ENCODE results near the gene PTPRD.
"Not testable (repeated sequence)": the region's sequence is repeated elsewhere in the genome, so short reads cannot be mapped to it uniquely, and the experiment has no call there.

PTPRD gene

DNA sequence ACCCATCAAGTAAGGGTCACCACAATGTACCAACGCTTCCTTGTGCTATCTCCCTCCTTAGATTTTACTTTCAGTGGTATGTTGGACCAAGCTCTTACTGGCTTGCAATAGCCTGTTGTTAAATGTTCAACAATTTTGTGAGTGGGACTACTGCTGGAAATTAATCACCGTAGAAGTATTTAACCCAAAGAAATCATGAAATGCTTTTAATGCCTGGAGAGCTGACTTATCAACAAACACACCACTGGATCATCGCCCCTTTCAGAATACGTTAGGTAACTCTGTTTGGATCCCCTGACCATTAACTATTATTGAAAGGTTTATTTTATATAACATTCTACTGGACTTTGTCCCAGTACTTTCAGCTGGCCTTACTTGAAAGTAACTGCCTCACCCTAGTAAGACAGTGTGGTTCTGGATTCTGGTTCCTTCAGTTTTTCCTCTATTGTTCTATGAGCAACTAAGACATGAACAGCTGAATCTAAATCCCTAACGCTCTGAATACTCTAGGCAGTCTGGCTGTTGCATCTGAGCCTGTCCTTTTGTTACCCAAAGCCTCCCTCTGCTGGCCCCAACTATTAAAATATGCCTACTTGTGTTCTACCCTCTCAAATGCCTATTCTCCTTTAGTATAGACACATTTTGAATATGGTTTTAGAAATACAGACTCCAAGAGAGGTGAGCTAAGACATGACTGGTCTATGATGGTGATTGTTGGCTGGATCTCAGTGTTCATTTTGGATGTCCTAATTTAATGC, 1609.8 kb downstream of the PTPRD start:
- DNase-seq (ENCODE audit: low read depth), result peak; percentile 8

DNA sequence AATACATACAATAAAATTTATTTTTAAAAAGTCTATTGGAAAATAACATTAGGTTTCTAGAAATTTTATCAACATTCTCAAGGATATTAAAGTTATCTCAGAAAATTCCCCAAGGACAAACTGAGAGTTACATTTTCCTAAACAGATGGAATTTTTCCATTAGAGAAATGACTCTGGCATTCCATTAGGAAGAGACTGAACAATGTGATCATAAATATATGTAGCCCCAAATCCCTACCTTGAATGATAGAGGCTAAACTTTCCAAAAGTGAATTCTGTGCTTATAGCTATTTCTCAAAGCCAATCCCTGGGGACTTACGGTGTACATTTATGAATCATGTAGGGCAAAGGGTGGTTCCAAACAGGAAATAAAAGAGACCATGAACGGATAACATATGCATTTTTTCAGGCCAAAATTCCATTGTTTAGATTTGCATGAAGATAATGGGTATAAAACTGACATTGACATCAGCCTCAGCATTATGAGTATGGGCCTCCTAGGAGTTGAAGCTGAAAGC, 1632.2 kb downstream of the PTPRD start:
- no peak for DNase-seq (ENCODE audit: low read depth)

GRCh38 chr9:8978334-8978733, 1634.5 kb downstream of the PTPRD start:
- DNase-seq (ENCODE audit: low read depth), result no peak

GRCh38 chr9:8968350-8968749, 1644.5 kb downstream of the PTPRD start:
- not testable (repeated sequence) for DNase-seq (ENCODE audit: low read depth)

DNA sequence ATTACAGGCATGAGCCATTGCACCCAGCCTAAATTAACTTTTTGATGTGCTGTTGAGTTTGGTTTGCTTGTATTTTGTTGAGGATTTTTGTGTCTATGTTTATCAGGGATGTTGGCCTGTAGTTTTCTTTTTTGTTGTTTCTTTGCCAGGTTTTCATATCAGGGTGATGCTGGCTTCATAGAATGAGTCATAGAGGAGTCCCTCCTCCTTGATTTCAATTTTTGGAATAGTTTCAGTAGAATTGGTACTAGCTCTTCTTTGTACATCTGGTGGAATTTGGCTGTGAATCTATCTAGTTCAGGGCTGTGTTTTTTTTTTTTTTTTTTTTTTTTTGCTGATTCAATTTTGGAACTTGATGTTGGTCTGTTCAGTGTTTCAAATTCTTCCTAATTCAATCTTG, 1648.9 kb downstream of the PTPRD start:
- DNase-seq (ENCODE audit: low read depth), result no peak

- no peak for DNase-seq (ENCODE audit: low read depth)
These were observed 1650.7 kb downstream of the PTPRD start for GRCh38 chr9:8962084-8962483.

GRCh38 chr9:8961186-8961851, 1651.5 kb downstream of the PTPRD start:
- no peak for DNase-seq (ENCODE audit: low read depth)

DNA sequence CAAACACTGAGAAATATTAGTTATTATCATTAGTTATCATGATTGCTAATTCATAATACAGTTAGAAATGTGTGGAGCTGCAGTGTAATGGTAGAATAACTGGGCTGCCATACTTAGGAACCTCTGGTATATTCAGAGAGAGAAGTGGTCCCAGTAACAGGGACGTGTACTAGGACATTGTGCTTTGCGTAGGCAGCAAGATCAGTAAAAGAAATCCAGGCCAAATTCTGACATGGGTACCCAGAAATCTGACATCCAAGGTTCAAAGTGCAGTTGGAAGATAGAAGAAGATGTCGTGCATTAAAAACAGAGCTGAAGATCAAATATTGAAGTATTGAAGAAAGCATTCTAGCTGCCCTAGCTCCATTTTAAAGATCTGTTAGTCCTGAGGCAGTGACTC, 1652.5 kb downstream of the PTPRD start:
- no peak for DNase-seq (ENCODE audit: low read depth)

DNA sequence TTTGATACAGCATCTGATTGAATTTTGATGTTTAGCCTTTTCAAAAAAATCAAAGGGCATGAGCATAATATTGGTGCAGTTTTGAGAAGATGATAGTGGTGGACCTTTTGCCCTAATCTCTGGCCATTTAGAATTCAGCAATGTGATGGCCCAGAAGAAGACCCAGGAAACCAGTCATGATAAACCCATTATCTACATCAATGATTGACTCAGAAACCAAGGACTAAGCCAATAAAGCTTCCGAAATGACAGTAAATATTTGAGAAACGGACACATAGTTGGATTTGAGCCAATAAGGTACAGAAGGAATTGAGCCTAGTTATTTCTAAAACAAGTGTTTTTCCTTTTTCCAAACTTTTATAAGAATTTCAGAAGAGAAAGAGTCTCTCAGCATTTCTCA, 1654.4 kb downstream of the PTPRD start:
- no peak for DNase-seq (ENCODE audit: low read depth)

GRCh38 chr9:8955315-8955714, 1657.5 kb downstream of the PTPRD start:
- no peak for DNase-seq (ENCODE audit: low read depth)

GRCh38 chr9:8946461-8946860, 1666.3 kb downstream of the PTPRD start:
- no peak for DNase-seq (ENCODE audit: low read depth)

- no peak for DNase-seq (ENCODE audit: low read depth)
These were observed 1669.4 kb downstream of the PTPRD start for GRCh38 chr9:8943392-8943791.

DNA sequence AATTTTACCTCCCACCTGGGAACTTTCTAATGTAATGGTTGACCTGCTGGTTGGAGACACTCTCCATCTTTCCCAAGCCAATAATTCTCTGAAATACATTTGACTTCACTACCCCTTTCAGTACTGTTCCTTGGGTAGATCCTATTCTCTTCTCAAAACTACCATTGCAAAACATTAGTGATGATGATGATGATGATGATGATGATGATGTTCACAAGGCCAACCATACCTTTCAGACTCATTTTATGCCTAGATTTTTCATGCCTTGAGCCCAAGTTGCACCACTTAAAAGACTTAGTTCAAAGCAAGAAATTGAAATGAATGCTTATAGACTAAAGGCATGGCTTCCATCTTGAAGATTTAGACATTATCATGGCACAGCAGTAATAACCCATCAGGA, 1672.2 kb downstream of the PTPRD start:
- no peak for DNase-seq (ENCODE audit: low read depth)

- DNase-seq (ENCODE audit: low read depth), result no peak
These were observed 1686.3 kb downstream of the PTPRD start for GRCh38 chr9:8926461-8926860.

GRCh38 chr9:8924562-8924961, 1688.2 kb downstream of the PTPRD start:
- DNase-seq (ENCODE audit: low read depth), result no peak

- not testable (repeated sequence) for DNase-seq (ENCODE audit: low read depth)
These were observed 1692.2 kb downstream of the PTPRD start for GRCh38 chr9:8920478-8921183.

DNA sequence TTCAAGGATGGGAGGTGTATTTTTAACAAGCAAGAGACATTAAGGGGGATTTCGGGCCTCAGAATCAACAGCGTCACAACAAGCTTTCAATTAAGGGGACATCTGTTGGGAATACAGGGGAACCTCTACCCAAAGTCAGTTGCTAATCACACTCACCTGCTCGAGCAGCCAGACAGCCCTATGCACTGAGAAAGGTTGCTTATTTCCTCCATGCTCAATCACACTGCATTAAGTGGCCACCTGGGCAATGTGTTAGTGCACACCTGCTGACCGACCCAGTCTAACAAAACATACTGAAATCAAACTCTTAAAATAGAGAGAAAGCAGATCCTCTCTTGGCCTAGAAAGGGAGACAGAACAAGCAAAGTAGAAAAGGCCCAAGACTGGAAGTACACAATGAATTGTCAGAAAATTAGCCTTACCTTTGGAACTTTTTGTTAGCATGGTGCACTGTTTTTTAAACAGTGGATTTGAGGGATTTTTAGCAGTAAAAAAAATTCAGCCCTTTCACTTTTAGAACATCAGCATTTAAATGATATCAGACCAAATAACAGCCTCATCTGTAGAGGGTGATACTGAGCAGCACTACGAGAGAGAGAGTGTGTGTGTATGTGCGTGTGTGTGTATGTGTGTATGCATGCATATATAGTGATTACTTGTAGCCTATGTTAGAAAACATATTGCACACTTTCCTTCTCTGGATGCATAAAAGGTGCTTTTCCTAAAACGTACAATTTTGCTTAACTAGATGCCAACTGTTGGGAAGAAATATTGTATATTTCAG, 1694.7 kb downstream of the PTPRD start:
- no peak for DNase-seq (ENCODE audit: low read depth)

- DNase-seq (ENCODE audit: low read depth), result no peak
These were observed 1696.0 kb downstream of the PTPRD start for GRCh38 chr9:8916771-8917170.

GRCh38 chr9:8907868-8908267, 1704.9 kb downstream of the PTPRD start:
- DNase-seq (ENCODE audit: low read depth), result no peak

DNA sequence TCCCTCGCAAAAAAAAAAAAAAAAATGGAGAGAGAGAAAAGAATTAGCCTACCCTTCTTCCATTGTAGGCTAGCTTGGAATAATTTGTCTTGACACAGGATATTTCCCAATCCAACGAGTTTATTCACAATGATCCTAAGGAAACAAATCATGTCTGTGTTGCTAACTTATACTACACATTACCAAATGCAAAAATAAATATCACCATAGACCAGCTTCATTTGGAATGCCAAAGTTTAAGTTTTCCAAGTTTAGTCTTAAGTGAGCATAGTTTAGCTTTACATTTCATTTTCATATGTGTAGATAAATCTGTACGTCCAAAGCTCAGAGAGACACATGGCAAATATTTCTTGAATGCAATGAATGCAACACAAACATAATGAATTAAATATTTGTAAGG, 1707.1 kb downstream of the PTPRD start:
- DNase-seq (ENCODE audit: low read depth), result no peak

DNA sequence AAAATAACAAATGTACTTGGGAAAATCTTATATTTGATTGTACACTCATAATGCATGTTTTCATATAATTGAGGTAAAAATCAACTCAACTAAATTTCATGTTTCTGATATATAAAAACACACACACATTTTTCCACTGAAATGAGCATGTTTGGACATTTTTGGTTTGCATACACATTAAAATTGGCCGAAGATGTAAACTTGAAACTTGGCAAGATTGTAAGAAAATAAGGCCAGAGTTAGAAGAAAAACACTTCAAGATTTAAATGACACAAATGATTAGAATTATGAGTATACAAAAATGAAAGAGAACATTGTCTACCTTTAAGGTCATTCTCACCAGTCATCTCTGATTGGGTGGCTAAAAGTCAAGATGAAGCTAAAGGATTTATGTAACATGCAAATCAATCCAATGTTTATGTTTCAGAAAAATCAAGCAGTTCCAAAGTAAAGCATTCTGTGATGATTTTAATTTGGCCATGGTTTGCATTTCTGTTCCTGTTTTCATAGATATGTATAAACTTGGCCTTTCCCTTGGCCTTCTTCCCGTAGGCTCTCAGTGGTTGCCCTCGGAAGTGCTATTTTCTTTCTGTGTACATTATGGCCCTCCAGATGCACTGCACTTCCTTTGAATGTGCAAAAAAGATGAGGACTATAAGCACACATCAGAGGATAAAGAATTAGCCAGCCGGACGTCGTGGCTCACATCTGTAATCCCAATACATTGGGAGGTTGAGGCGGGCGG, 1707.9 kb downstream of the PTPRD start:
- no peak for DNase-seq (ENCODE audit: low read depth)
